Measurements from ENCODE around the gene PCP4.

PCP4 gene

DNA sequence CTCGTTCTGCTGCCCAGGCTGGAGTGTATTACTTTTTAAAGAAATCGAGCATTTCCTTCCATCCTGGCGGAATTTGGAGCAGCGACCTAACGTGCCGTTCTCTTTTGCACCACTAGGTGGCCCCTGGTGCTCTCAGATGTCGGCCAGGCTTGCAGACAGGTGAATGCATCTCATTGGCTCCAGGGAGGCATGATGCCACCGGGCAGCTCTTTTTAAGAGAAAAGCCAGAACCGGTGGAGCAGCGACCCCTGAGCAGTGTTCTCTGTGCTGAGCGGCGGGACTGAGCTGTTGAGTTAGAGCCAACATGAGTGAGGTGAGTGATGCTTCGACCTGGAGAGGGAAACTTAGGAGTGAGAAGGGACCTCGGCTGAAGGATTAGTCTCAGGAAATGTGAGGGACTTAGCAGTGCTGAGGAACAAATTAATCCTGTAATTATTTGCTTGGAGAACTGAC, at the start of gene PCP4:
Gene PCP4 (plus strand): TSS at position 241 of the 453 bp plus-strand sequence. CDS start 64 bp downstream, at position 305.
- peak; percentile 11 for DNase-seq (ENCODE audit: low read depth)

DNA sequence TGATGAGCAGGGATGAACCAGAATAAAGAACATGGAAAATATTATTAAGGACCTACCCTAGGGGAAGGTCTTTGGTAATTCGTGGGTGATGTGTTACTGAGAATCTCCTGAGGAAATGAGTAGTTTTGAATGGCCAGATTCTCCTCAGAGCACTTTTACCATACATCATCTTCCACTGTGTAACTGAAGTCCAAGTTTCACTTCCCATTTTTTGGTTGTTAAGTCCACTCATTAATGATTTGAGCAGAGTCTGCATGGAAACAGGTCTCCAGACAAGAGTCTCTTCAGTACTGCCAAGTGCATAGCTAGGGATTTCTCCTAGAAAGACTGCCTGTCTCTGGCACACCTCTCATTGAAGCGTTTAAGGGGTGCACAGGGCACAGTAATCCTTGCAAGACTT, 48.7 kb upstream of the PCP4 start:
- DNase-seq (ENCODE audit: low read depth), result no peak

GRCh38 chr21:39822042-39822441, 45.2 kb upstream of the PCP4 start:
- no peak for DNase-seq (ENCODE audit: low read depth)

DNA sequence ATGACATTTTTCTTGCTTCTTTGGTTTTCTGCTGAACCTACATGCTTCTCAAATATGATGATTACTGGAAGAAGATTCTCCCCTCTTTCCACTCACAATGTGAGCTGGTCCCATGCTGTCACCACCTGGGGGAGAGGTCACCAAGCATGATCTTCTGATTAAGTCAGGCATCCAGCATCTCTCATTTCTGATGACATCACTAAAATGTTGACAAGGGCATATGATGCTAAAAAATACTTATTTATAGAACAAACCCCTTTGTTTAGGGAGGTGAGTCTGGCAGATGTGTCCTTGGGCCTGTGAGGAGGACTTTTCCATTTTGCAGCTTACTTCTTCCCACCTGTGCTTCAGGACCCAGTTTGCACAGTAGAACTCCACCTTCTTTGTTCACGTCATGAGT, 42.0 kb upstream of the PCP4 start:
- DNase-seq (ENCODE audit: low read depth), result no peak

DNA sequence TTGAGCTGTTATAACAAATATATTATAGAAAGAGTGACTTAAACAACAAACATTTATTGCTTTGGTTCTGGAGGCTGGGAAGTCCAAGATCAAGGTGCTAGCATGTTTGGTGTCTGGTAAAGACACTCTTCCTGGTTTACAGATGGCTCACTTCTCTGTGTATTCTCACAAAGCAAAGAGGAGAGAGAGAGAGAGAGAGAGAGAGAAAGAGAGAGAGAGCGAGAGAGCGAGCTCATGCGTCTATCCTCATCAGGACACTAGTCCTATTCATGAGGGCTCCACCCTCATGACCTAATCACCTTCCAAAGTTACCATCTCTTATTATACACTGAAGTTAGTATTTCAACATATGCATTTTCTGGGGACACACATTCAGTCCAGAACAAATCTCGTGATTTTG, 32.7 kb upstream of the PCP4 start:
- DNase-seq (ENCODE audit: low read depth), result no peak

- DNase-seq (ENCODE audit: low read depth), result no peak
Measured at GRCh38 chr21:39837861-39838359, 29.3 kb upstream of the PCP4 start.

GRCh38 chr21:39840373-39841097, 26.7 kb upstream of the PCP4 start:
- no peak for DNase-seq (ENCODE audit: low read depth)

GRCh38 chr21:39842741-39843459, 24.3 kb upstream of the PCP4 start:
- no peak for DNase-seq (ENCODE audit: low read depth)

DNA sequence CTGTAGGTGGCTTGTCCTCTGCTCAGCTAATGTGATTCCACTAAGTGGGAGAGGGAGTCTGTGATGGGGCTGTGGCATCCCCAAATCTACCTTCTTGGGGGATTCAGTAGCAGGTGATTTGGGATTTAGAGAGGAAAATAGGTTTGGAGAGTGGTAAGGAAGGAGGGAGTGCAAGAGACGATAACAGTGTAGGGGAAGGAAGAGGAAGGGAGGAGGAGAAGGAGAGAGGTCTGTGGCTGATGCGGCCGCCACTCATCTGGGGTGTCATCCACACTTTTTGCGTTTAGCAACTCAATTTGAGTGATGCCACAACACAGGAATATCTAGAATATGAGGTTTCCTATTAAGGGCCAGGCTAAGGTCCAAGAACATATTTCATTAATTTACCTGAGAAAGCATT, 23.8 kb upstream of the PCP4 start:
- no peak for DNase-seq (ENCODE audit: low read depth)

DNA sequence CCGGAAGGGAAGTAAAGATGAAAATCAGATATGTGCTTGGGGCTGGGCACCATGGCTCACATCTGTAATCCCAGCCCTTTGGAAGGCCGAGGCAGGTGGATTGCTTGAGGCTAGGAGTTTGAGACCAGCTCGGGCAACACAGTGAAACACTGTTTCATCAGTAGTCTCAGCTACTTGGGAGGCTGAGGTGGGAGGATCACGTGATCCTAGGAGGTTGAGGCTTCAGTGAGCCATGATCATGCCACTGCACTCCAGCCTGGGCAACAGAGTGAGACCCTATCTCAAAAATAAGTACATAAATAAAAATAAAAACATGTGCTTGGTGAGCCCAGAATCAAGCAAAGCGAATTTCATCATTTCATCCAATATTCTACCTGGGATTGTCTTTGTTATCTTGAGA, 23.3 kb upstream of the PCP4 start:
- no peak for DNase-seq (ENCODE audit: low read depth)

DNA sequence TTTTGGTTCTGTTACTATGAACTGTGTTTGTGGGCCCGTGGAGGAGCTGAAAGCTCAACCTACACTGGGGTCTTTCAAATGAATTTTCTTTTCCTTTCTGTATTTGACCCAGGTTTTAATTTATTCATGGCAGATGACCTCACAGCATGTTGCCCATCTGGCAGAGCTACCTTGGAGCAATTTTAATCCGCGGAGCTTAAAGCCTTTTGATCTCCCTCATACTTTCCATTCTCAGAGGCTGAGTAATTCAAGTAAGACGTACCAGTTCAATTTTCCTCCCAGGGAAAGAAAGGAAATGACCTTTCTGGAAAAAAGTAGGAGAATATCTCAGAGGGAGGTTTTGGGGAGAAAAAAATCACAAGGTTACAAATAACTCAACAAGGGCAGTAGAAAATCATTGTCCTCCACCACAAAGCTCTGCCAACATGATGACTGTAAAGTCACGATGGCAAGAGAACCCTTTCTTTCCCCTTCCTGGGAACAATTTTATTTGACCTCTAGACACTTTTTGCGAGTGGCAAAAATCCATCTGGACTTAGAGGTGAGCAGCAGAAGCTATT, 21.6 kb upstream of the PCP4 start:
- DNase-seq (ENCODE audit: low read depth), result no peak

DNA sequence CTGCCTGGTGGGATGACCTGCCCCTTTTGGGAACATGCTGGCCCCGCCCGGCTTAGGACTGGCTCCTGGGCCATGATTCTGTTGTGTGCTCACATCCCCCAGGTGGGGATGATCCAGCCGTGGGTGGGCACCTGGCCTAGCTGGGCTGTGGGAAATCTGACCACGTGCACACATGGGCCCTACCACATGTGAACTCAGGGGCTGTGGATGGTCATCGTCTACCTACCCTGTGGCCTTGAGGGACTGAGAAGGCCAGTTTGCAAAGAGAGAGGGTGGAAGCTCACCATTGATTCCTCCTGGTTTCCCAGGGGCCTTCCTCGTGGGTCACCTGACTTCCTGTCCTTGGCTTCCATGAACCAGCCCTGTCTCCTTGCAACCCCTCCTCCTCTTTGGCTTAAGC, 19.4 kb upstream of the PCP4 start:
- no peak for DNase-seq (ENCODE audit: low read depth)

DNA sequence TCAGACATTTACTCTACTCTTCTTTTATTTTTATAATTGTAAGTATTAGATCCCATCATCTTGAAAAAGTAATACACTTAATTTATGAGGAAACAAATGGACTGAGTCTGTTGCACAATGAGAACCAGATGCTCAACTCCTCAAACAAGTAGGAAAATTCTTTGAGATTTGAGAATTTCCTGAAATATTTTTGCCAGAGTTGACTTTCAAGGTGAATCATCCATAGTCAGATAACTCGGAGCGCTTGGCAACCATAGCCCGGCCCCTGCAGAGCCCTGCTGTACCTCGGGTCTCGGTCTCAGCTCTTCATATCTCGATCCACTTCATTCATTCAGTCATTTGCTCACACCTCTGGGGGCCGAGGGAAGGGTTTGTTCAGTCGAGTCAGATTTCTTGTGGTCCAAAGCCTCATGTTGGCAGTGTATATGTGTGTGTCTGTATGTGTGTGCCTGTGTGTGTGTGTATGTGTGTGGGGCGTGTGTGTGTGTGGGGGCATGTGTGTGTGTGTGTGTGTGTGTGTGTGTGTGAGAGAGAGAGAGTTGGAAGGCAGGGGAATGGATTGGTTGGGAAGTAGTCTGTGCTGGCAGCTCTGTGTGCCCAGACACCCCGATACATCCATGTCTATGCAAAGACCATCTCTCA, 18.1 kb upstream of the PCP4 start:
- DNase-seq (ENCODE audit: low read depth), result peak; percentile 2

- no peak for DNase-seq (ENCODE audit: low read depth)
Measured at GRCh38 chr21:39850333-39850732, 16.9 kb upstream of the PCP4 start.

DNA sequence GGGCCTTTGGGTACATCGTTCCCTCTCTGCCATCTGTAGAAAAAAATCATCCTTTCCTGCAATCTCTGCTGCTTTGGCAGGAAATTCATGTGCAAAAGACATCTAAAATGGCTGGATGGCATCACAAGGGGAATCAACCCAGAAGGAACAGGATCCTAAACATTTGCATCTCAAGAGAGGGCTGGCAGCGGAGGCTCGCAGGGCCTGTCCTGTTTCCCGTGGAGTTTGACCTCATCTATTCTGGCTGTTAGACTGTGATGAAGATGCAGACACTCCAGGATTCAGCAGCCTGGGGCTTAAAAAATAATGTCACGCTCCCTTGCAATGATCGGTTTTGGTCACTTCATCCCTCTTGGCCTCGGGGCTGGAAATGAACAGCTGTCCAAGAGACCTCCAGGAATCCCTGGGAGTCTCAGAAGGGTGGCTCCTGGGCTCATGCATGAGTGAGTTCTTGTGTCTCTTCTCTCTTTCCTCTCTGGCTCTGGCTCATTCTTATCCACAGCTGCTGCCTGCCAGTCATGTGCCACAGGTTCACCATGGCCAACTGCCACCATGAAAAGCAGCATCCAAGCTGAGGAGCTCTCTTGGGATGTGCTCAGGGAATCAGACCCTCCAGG, 16.1 kb upstream of the PCP4 start:
- no peak for DNase-seq (ENCODE audit: low read depth)

GRCh38 chr21:39852021-39852721, 15.1 kb upstream of the PCP4 start:
- no peak for DNase-seq (ENCODE audit: low read depth)

DNA sequence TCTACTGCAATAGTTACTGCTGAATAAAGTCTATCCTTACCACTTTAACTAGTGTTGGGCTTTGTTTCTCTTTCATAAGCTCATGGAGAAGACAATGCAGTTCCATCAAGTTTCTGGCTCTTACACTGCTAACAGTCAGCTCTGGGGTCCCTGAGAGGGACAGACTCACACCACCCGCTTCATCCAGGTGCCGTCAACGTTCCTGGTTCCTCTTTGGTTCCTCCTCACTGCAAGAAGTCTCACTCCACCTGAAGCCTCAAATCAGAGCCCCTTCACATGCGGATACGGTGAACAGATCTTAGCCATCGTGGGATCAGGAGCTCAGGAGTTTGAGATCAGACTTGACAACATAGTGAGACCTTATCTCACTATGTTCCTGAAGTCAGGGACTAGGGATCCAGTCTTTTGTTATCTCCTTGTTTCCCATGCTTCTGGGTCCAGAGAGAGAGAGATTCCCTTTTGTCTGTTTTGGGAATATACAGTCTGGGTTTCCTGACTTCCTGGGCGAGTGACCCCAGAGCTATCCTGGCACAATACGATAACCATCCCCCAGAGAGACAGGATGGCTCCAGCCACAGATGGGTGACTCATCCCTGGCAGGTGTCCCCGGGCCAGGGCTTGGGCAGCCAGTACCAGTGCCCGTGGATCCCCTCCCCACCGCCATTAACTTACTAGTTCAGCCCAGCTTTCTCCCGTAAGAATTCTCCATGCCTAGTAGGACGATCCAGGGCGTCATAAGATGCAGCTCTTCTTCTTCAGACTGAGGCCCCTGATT, 14.3 kb upstream of the PCP4 start:
- DNase-seq (ENCODE audit: low read depth), result no peak

DNA sequence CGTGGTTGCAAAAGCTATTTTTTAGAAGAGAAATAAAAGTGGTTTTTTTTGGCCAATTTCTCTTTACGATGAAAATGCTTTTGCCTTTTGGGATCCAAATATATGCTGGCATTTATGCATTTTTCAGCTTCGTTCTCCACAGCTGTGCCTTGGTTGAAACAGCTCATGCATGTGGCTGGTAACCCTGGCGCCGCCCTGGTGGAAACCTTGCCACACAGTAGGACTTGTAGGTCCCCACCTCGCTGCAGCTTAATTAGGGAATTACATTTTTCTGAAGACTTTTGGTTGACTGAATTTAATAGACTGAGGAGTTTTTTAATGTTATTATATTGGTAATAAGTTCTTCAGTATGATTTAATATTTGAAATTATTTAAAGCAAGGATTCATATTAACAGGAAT, 12.7 kb upstream of the PCP4 start:
- DNase-seq (ENCODE audit: low read depth), result no peak

- DNase-seq (ENCODE audit: low read depth), result no peak
Measured at GRCh38 chr21:39855595-39855994, 11.6 kb upstream of the PCP4 start.

- DNase-seq (ENCODE audit: low read depth), result no peak
Measured at GRCh38 chr21:39860600-39860999, 6.6 kb upstream of the PCP4 start.

GRCh38 chr21:39863111-39863510, 4.1 kb upstream of the PCP4 start:
- no peak for DNase-seq (ENCODE audit: low read depth)

Data from EH (cell line).